ENCODE results near the gene SMYD3. TPM values are rescaled to one million over a fixed set of nuclear protein-coding genes. Genes with fewer than 3 reads are reported as not detected.
"Not testable (repeated sequence)": the region's sequence is repeated elsewhere in the genome, so short reads cannot be mapped to it uniquely, and the experiment has no call there.

SMYD3 gene
- total RNA-seq, 2 donors from 2014 or later = 16.2 to 16.4 TPM

GRCh38 chr1:246072456-246072955 is 434.6 kb downstream of the SMYD3 start:
- intact Hi-C loops (cut with DNase I) = no loop called here
- no peaks in the 10 kb centered on the region for H3K36me3 ChIP-seq
- DNase-seq = no peak
- TF ChIP-seq CTCF (IDR thresholded peaks at IDR 0.05) = no peak
- no peaks in the 10 kb centered on the region for H3K9me3 ChIP-seq
- no peak overlapping the region for H3K27ac ChIP-seq
- H3K27me3 ChIP-seq = no peaks in the 10 kb centered on the region
- no peaks in the 10 kb centered on the region for H3K4me1 ChIP-seq
- H3K4me3 ChIP-seq = no peak overlapping the region
- H3K9ac ChIP-seq (ENCODE audit: low read depth in 2 of 2, low read length in 2 of 2) = no peak overlapping the region

DNA sequence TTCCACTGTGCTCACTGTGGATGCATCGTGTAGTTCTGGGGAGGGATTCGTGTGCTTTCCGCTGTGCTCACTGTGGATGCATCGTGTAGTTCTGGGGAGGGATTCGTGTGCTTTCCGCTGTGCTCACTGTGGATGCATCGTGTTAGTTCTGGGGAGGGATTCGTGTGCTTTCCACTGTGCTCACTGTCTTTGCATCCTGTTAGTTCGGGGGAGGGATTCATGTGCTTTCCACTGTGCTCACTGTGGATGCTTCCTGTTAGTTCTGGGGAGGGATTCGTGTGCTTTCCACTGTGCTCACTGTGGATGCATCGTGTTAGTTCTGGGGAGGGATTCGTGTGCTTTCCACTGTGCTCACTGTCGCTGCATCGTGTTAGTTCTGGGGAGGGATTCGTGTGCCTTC is 435.1 kb downstream of the SMYD3 start:
- H3K36me3 ChIP-seq; H3K9me3 ChIP-seq; H3K4me3 ChIP-seq; H3K4me1 ChIP-seq; H3K27me3 ChIP-seq; H3K27ac ChIP-seq; DNase-seq; H3K9ac ChIP-seq (ENCODE audit: low read depth in 2 of 2, low read length in 2 of 2); intact Hi-C loops (cut with DNase I): not testable (repeated sequence)

DNA sequence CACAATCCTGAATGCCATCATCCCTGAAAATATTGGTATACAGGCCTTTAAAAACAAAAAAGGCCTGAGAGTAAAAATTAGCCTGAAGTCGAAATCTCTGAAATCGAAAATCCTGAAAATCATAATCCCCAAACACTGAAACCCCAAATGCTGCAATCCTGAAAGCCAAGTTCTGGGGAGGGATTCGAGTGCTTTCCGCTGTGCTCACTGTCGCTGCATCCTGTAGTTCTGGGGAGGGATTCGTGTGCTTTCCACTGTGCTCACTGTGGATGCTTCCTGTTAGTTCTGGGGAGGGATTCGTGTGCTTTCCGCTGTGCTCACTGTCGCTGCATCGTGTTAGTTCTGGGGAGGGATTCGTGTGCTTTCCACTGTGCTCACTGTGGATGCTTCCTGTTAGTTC is 435.5 kb downstream of the SMYD3 start:
- H3K9ac ChIP-seq (ENCODE audit: low read depth in 2 of 2, low read length in 2 of 2); H3K4me3 ChIP-seq; H3K9me3 ChIP-seq; H3K36me3 ChIP-seq; intact Hi-C loops (cut with DNase I); H3K27me3 ChIP-seq; DNase-seq; H3K27ac ChIP-seq; H3K4me1 ChIP-seq: not testable (repeated sequence)

GRCh38 chr1:246069581-246069980 is 437.5 kb downstream of the SMYD3 start:
- no peak for DNase-seq
- intact Hi-C loops (cut with DNase I) = no loop called here
- no peak overlapping the region for H3K27ac ChIP-seq
- H3K4me1 ChIP-seq = no peaks in the 10 kb centered on the region
- H3K36me3 ChIP-seq = no peaks in the 10 kb centered on the region
- no peaks in the 10 kb centered on the region for H3K9me3 ChIP-seq
- H3K4me3 ChIP-seq = no peak overlapping the region
- H3K27me3 ChIP-seq = no peaks in the 10 kb centered on the region
- no peak overlapping the region for H3K9ac ChIP-seq (ENCODE audit: low read depth in 2 of 2, low read length in 2 of 2)
- no peak for TF ChIP-seq CTCF (IDR thresholded peaks at IDR 0.05)

- no peaks in the 10 kb centered on the region for H3K36me3 ChIP-seq
- DNase-seq = no peak
- intact Hi-C loops (cut with DNase I) = no loop called here
Measured at GRCh38 chr1:246068619-246069509, 438.2 kb downstream of the SMYD3 start.

DNA sequence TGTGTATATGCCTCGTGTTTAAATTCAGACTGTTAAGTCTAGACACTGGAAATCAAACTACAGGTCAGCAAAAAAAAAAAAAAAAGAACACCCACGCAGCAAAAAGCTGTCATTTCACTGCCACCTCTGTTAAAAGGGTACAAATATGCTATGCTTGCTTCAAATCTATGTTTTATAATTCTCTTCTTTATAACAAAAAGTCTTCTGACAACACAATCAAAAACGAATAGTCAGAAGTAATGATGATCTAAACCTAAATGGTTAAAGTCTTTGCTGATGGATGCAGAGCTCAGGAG is 438.9 kb downstream of the SMYD3 start:
- H3K36me3 ChIP-seq = no peaks in the 10 kb centered on the region
- H3K9me3 ChIP-seq = no peaks in the 10 kb centered on the region
- H3K4me1 ChIP-seq = no peaks in the 10 kb centered on the region
- no peak for TF ChIP-seq CTCF (IDR thresholded peaks at IDR 0.05)
- H3K9ac ChIP-seq (ENCODE audit: low read depth in 2 of 2, low read length in 2 of 2) = no peak overlapping the region
- H3K27me3 ChIP-seq = no peaks in the 10 kb centered on the region
- H3K27ac ChIP-seq = no peak overlapping the region
- intact Hi-C loops (cut with DNase I) = no loop called here
- no peak overlapping the region for H3K4me3 ChIP-seq
- DNase-seq = no peak

More at GRCh38 chr1:246068619-246069509, 438.2 kb downstream of the SMYD3 start:
- Histone ChIP-seq H3K4me3 (no peak overlapping the region), H3K4me1 (no peaks in the 10 kb centered on the region), H3K27ac (no peak overlapping the region), H3K9me3 (no peaks in the 10 kb centered on the region), H3K27me3 (no peaks in the 10 kb centered on the region), H3K9ac (ENCODE audit: low read depth in 2 of 2, low read length in 2 of 2) (no peak overlapping the region)
- no peak for TF ChIP-seq CTCF (IDR thresholded peaks at IDR 0.05)
